Measurements from ENCODE around the gene TMEM255B. TPM values are rescaled to one million over a fixed set of nuclear protein-coding genes. Genes with fewer than 3 reads are reported as not detected.

Gene TMEM255B
- total RNA-seq, 4 donors from 2014 or later, result 2.0 to 4.8 (median 3.4) TPM

- 70 to 74% methylated on average over 25 of the region's 25 CpGs for WGBS, 2 donors
- no peak for TF ChIP-seq POLR2A (IDR thresholded peaks at IDR 0.05)
- TF ChIP-seq, protein P1, sequence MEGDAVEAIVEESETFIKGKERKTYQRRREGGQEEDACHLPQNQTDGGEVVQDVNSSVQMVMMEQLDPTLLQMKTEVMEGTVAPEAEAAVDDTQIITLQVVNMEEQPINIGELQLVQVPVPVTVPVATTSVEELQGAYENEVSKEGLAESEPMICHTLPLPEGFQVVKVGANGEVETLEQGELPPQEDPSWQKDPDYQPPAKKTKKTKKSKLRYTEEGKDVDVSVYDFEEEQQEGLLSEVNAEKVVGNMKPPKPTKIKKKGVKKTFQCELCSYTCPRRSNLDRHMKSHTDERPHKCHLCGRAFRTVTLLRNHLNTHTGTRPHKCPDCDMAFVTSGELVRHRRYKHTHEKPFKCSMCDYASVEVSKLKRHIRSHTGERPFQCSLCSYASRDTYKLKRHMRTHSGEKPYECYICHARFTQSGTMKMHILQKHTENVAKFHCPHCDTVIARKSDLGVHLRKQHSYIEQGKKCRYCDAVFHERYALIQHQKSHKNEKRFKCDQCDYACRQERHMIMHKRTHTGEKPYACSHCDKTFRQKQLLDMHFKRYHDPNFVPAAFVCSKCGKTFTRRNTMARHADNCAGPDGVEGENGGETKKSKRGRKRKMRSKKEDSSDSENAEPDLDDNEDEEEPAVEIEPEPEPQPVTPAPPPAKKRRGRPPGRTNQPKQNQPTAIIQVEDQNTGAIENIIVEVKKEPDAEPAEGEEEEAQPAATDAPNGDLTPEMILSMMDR (IDR thresholded peaks at IDR 0.05), result no peak
- no peak for DNase-seq (ENCODE audit: low spot score in 2 of 2)
- H3K4me3 ChIP-seq (ENCODE audit: low read depth, poor library complexity, severe bottlenecking), result no peak overlapping the region
- intact Hi-C loops (cut with DNase I; ENCODE audit: low total_unique reads), result loop anchor here (5.0 kb wide), 1 partner anchor 131 kb away; no protein-coding TSS in a partner anchor
Measured at GRCh38 chr13:113816254-113816929, 57.4 kb downstream of the TMEM255B start.

DNA sequence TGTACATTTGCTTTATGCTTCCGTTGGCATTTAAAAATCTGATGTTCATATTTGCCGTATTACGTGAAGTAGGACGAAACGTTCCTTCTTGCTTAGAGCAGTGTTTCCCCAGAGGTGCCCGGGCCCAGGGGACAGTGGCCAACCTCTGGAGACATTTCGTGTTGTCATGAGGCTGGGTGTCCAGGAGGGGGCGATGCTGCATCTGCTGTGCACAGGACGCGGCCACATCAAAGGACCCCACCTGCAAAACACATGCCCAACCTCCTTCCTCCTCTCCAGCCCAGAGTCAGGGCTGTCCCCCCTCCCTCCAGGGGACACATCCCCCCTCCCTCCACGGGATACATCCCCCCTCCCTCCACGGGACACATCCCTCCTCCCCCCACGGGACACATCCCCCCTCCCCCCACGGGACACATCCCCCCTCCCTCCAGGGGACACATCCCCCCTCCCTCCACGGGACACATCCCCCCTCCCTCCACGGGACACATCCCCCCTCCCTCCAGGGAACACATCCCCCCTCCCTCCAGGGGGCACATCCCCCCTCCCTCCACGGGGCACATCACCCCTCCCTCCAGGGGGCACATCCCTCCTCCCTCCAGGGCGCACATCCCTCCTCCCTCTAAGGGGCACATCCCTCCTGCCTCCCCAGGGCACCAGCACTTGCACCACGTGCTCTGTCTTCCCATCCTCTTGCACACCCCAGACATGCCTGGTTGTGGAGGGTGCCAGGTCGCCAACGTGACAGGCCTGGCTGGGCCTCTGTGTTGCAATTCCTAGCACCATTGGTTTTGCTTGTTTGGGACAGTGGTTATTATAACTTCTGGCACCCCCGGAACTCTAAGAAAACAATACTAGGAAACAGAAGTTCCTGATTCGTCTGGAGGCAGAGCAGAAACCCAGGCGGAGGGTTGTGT, 58.2 kb downstream of the TMEM255B start:
- WGBS, 2 donors, result 13 to 15% methylated on average over 18 to 23 of the region's 24 CpGs
- peak; percentile 90 to 97 for DNase-seq (ENCODE audit: low spot score in 2 of 2)
- intact Hi-C loops (cut with DNase I; ENCODE audit: low total_unique reads), result loop anchor here (5.0 kb wide), 1 partner anchor 130 kb away; no protein-coding TSS in a partner anchor
- H3K4me3 ChIP-seq (ENCODE audit: low read depth, poor library complexity, severe bottlenecking), result no peak overlapping the region
- TF ChIP-seq POLR2A (IDR thresholded peaks at IDR 0.05), result no peak
- TF ChIP-seq, protein P1 (IDR thresholded peaks at IDR 0.05), result peak in 1 of 3 donors; percentile 60

GRCh38 chr13:113817860-113818691, 59.0 kb downstream of the TMEM255B start:
- H3K4me3 ChIP-seq (ENCODE audit: low read depth, poor library complexity, severe bottlenecking), result no peak overlapping the region
- 73 to 77% methylated on average over 45 to 47 of the region's 60 CpGs for WGBS, 2 donors
- intact Hi-C loops (cut with DNase I; ENCODE audit: low total_unique reads), result loop anchor here (5.0 kb wide), 1 partner anchor 129 kb away; no protein-coding TSS in a partner anchor

DNA sequence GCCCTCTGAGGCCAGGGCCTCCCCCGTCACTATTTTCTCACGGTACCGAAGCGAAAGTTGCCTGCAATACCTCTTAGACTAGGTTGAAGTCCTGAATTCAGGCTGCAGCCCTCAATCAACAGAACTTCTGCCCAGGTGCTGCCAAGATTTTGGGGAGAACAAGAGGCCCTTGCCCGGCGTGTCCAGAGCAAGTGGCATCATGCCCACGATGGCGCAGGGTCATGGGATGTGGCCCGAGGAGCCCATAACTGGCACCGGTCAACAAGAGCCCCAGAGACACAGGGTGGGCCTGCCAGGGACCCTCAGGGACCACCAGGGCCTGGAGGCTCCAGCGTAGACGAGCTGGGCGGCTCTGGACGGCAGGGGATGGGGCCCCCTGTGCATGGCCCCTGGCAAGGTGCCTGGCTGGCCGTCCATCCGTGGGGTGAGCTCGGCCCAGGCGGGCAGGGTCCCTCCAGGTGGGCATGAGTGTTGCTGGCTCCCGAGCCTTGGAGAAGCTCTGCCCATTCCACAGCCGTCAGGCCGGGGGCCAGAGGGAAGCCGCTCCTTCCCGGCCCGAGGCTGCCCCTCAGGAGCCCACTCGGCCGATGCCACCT, 59.8 kb downstream of the TMEM255B start:
- whole genome bisulfite sequencing, 2 donors, result 85 to 88% methylated on average over 18 to 23 of the region's 26 CpGs
- H3K4me3 ChIP-seq (ENCODE audit: low read depth, poor library complexity, severe bottlenecking), result no peak overlapping the region
- no peak for DNase-seq (ENCODE audit: low spot score in 2 of 2)
- TF ChIP-seq, protein P1 (IDR thresholded peaks at IDR 0.05), result no peak
- no peak for TF ChIP-seq POLR2A (IDR thresholded peaks at IDR 0.05)
- intact Hi-C loops (cut with DNase I; ENCODE audit: low total_unique reads), result loop anchor here (5.0 kb wide), 1 partner anchor 129 kb away; no protein-coding TSS in a partner anchor

More at GRCh38 chr13:113817860-113818691, 59.0 kb downstream of the TMEM255B start:
- no peak for DNase-seq (ENCODE audit: low spot score in 2 of 2)
- TF ChIP-seq POLR2A (IDR thresholded peaks at IDR 0.05), result no peak
- TF ChIP-seq, protein P1 (IDR thresholded peaks at IDR 0.05), result no peak

- H3K4me3 ChIP-seq (ENCODE audit: low read depth, poor library complexity, severe bottlenecking), result no peak overlapping the region
- intact Hi-C loops (cut with DNase I; ENCODE audit: low total_unique reads), result loop anchor here (5.0 kb wide), 1 partner anchor 128 kb away; no protein-coding TSS in a partner anchor
- TF ChIP-seq POLR2A (IDR thresholded peaks at IDR 0.05), result no peak
- TF ChIP-seq, protein P1 (IDR thresholded peaks at IDR 0.05), result no peak
- no peak for DNase-seq (ENCODE audit: low spot score in 2 of 2)
- 82 to 90% methylated on average over 11 to 13 of the region's 13 CpGs for WGBS, 2 donors
Measured at GRCh38 chr13:113819341-113819730, 60.3 kb downstream of the TMEM255B start.
